HG03025 (cell line): Measurements from ENCODE around the gene PGLYRP4.
"Not testable (repeated sequence)": the region's sequence is repeated elsewhere in the genome, so short reads cannot be mapped to it uniquely, and the experiment has no call there.

ENCODE experiments used
- ATAC-seq: cut with Tn5 transposase; IDR thresholded peaks from one replicate; pipeline ENCODE4 v1.9.1; 2021; ENCODE audit warnings: mild to moderate bottlenecking, moderate library complexity; ENCODE audit not compliant: unreplicated experiment, low FRiP score

The PGLYRP4 gene

DNA sequence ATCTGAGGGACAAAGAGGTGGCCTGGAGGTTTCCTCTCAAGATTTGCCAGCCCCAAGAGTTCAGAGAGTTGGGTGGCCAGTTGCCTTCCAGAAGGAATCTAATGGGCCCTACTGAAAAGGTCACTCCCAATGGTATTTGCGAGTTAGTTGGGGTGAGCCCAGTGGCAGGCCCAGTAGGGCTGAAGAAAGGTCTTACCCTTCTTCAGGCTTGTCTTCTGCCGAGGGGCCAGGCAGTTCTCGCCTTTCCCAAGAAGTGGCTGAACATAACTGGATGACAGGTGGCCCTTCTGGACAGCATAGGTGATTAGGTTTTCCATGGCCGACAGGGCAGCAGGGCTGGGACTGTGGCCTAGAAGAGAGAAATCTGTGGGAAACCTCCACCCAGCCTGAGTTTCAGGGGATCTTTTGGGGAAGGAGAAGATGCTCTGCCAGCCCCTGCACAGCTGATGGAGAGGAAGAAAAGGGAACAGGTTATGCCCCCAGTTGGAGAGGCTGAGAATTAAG lies 7.2 kb downstream of the PGLYRP4 start:
- ATAC-seq = no peak

DNA sequence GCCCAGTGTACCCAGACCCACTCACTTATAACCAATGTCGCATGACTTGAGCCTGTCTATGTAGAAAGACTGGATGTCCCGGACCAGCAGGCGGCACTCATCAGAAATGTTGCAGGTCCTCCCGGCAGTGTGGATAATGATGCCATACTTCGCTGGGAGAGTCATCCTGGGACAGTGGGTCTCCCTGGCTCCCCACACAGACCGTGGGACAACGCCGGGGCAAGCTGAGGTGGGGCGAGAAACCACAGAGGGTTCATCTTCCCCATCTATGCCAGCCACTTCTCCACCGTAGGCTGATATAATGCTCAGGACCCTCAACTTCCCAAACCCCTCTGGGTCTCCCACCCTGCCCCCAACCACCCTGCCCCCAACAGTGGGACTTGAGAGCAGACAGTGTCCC lies 8.3 kb downstream of the PGLYRP4 start:
- no peak for ATAC-seq

DNA sequence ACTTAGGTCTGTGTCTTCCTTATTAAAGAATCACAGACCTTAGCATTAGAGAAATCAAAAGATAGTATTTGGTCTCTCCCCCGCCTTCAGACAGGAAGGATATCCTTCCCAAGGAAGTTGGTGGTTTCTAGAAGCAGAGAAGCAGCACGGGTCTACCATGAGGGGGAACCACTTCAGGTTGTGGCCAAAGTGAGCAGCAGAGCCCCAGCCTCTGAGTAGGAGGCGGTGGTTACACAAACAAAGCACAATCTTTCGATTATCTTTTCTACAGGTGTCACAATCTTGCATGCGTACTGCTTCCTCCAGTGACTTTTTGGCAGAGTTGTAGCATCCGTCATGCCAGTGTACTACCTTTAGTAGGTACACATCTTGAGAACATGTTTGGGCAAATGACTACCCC lies 8.8 kb downstream of the PGLYRP4 start:
- ATAC-seq = no peak

DNA sequence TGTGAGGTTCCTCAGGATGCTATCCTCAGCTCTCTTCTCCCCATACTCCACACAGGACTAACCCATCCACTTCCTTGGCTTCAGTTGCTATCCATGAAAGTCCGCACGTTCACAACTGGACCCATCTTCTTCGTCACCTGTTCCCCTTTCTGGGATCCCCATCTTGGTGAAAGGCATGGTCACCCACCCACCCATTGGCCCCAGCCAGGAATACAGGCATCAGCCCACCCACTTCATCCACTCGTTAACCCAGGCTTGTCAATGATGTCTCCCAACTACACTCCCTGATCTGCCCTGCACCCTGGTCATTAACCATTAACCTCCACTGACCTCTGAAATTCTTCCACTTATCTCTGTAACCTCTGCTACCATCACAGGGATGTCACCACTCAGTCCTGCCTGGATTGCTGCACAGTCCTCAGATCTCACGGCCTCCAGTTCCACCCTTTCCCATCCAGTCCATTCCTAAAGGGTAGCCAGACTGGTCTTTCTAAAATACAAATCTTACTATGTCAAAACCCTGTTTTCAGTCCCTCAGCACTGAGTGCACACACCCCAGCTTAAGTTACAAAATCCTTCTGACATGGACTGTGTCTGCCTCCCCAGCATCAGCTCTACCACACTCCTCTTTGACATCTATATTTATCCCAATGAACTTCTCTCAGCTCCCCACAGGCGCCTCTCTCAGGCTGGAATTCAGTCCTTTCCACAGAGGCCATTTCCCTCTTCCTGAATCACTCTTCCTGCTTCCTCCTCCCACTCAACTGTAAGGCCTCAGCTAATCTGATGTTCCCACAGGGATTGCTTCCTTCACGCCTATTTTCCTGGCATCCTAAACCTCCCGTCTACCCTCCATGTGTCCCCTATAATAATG lies 10.4 kb downstream of the PGLYRP4 start:
- no peak for ATAC-seq

DNA sequence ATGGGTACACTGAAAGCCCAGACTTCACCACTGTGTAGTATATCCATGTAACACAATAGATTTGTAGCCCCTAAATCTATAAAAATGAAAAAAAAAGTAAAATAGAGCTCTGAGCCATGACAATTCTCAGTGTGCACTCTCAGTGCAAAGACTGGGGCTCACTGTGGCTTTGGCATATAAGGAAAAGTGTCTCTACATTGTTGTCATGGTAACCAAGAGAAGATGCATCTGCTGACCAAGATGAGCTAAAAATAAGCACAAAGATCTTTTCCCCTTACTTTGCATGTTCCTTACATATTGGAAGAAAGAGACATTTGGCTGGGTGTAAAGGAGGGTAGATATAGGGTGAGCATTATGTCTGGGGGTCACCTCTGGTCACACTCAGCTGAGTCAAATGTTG lies 12.0 kb downstream of the PGLYRP4 start:
- no peak for ATAC-seq

DNA sequence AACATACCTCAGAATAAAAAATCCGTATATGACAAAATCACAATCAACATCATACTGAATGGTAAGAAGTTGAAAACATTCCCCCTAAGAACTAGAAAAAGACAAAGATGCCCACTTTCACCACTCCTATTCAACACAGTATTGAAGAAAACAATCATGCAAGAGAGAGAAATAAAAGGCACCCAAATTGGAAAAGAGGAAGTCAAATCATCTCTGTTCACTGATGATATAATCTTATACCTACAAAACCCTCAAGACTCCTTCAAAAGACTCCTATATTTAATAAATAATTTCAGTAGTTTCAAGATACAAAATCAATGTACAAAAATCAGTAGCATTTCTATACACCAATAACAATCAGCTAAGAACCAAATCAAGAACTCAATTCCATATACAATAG lies 14.7 kb downstream of the PGLYRP4 start:
- no peak for ATAC-seq

DNA sequence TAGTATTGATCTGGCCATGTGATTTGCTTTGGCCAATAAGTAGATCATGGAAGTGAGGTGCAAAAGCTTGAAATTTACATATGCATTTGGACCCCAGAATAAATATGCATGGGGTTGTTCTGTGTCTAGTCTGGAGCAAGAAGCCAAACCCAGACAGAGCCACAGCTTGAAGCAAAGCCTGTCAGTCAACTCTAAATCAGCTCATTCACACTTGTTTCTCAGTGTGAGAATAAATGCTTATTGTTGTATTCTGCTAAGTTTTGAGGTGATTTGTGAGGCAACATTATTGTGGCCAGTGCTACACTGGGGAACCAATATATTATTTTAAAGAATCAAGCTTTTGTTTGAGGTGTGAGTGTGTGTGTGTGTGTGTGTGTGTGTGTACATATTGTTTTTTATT lies 23.7 kb downstream of the PGLYRP4 start:
- ATAC-seq = no peak

DNA sequence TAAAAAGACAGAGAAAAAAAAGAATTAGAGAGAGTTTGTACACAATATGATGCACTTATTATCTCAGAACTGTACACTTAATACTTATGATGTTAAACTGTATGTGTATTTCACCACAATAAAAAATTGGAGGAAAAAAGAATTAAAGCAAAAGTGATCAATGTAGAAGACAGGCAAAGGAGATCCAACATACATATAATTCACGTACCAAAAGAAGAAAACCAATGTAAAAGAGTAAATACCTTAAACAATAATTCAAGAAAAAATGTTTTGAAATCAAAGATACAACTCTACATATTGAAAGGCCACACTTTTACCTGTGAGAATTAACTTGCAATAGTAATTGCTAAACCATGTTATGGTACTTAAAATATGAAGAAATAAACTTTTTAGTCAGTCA lies 26.1 kb downstream of the PGLYRP4 start:
- ATAC-seq = no peak

DNA sequence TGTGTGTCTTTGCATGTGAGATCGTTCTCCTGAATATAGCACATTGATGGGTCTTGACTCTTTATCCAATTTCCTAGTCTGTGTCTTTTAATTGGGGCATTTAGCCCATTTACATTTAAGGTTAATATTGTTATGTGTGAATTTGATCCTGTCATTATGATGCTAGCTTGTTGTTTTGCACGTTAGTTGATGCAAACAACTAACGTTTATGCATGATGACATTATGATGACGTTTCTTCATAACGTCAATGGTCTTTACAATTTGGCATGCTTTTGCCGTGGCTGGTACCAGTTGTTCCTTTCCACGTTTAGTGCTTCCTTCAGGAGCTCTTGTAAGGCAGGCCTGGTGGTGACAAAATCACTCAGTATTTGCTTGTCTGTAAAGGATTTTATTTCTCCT lies 30.5 kb downstream of the PGLYRP4 start:
- not testable (repeated sequence) for ATAC-seq

DNA sequence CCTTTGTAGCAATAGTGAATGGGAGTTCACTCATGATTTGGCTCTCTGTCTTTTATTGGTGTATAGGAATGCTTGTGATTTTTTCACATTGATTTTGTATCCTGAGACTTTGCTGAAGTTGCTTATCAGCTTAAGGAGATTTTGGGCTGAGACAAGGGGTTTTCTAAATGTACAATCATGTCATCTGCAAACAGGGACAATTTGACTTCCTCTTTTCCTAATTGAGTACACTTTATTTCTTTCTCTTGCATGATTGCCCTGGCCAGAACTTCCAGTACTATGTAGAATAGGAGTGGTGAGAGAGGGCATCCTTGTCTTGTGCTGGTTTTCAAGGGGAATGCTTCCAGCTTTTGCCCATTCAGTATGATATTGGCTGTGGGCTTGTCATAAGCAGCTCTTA lies 32.6 kb downstream of the PGLYRP4 start:
- not testable (repeated sequence) for ATAC-seq

DNA sequence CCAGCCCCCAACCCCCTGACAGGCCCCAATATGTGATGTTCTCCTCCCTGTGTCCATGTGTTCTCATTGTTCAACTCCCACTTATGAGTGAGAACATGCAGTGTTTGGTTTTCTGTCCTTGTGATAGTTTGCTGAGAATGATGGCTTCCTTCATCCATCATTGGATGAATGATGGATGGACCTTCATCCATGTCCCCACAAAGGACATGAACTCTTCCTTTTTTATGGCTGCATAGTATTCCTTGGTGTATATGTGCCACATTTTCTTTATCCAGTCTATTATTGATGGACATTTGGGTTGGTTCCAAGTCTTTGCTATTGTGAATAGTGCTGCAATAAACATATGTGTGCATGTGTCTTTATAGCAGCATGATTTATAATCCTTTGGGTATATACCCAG lies 34.3 kb downstream of the PGLYRP4 start:
- not testable (repeated sequence) for ATAC-seq

DNA sequence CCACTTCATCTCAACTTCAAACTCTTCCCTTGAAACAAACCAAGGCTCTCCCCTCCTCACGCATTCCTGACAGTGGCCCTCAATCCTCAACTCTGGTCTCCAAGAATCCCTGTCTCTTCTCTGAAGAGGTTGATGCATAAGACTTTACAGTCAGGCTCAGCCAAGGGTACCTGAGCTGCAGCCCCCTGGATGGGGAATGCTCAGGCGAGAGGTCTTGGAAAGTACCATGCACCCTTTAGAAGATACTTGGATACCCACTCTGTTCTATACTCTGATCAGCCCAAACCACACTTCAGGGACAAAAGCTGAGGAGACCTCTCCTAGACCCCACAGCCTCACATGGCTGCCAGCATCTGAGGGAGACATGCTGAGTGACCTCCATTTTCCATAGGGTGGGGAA lies 35.4 kb downstream of the PGLYRP4 start:
- no peak for ATAC-seq

DNA sequence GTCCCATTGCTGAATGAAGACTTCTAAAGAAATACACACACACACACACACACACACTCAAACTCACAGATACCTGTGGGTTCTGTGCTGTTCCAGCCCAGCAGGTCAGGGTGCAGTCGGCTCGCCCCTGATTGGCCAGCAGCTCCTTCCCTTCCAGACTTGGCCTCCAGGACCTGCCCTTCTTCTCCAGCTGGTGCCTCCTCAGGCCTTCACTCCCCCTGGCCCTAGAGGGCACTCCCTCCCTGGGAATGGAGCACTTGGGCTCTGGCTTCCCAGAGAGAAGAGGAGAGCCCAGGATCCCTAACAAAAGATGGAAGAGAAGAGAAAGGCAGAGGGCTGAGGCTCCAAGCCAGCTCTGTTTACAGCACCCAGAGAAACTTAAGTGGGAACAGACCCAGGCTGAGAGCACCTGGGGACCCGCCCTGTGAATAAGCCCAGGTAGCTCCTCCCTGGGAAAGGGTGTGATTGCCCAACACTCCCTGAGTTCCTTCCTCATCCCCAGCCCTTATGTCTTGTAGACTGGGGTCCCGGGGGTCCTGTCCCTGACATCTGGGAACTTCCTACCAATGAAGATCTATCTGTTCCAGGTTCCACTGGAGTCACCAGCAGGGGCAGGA lies 36.0 kb downstream of the PGLYRP4 start, which contains the start of gene PGLYRP3:
Gene PGLYRP3, minus strand, starts transcription at position 383 of the 617 bp plus-strand sequence. CDS start 2,287 bp downstream, outside the sequence.
- no peak for ATAC-seq

DNA sequence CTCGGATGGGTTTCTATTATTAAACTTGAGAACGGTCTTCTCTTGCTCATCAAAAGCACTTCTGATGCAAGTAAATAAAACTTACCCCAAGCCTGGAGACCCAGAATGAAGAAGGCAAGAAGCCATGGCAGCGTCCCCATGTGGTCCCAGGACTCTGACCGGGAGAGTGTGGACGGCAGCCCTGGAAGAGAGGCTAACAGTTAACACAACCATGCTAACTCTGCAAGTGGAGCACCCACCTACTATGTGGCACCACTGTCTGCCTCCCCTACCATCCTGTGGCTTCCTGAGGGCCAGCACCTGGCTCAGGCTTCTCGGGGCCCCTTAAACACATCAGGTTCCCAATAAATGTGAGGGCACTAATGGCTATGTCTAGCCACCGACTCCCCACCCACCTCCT lies 38.1 kb downstream of the PGLYRP4 start:
- ATAC-seq = no peak

DNA sequence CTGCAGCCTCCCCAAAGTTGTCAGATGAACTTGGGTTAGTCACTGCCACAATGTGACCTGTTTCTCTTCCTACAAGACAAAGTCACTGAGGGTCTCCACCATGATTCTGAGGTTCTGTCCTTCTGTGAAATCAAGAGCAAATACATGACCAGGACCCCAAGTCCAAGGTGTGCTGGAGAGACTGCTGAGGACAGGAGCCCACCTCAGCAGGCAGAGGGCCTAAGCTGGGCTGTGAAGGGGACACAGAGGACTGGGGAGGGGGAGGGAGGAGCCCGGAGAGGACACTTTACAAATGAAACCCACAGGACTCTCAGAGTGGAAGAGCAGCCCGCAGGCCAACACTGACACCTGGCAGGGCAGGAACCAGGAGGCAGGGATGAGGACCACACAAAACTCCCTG lies 39.2 kb downstream of the PGLYRP4 start:
- ATAC-seq = no peak

DNA sequence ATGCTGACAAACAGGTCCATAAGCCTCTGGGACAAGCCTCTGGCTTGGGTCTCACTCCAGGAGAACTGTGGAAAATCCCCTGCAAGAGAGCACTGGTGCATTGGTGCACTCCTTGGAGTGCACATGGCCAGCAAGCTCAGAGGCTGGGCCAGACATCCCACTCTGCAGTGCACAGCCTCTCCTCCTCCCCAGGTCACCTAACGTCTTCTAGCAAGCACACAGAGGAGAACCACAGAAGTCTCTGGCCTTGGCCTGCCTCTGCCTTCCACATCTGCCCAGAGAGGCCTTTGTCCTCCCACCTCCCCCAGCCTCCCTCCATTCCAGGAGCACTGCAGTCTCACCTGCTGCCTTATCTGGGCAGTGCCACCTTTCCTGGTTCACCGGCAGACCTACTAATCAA lies 40.1 kb downstream of the PGLYRP4 start:
- no peak for ATAC-seq

DNA sequence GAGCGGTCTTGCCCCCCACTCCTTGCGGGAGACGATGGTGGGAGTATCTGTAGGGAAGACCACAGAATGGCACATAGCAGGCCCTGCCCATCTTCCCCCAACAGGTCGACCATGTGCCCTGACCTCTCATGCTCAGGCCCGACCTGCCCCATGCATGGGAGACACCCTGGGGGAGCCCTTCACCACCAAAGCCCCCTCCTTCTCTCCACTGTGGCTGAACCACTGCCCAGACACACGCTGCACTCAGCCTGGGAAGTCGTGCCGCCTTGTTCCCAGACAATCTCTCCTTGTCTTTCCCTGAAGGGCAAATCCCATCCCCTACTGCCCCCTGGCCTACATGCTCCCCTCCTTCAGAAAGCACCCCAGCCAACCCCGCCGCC lies 41.4 kb downstream of the PGLYRP4 start:
- no peak for ATAC-seq

DNA sequence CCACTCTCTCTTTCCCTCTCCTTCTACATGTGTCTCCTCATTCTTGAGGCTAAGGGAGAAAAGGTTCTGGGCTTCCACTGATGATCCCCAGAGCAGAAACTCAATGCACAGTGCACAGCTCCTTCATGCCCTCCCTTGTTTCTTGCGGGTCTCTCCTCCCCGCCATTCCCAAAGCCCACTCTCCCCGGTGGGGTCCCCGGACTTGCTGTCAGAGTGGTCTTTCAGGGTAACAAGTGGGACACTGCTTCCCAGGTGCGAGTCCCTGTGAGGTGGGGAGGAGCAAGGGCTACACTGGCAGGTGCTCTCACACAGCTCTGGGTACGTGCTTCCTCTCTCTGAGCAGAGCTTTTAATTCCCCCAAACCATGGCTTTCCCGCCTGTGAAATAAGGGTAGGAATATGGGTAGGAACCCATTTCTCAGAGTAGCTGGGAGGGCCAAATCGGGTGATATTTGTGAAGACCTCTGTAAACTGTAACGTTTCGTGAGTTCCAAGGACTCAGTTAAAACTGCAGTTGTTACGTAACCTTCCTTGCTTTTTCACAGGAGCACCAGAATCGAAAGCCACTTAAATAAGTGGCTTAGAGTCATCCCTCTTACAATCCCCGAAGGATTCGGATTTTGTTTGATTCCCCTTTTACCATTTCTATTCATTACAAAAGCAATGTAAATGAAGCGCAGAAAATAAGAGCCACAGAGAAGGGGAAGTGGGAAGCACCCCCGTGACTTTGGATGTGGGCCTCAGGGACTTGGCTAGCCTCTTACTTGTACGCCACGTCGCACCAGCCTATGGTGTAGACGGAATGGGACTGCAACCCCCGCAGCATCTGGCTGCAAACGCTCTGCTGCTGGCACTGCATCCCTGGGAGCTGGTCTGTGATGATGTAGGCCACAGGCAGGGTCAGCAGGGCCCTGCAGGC lies 42.1 kb downstream of the PGLYRP4 start:
- no peak for ATAC-seq

DNA sequence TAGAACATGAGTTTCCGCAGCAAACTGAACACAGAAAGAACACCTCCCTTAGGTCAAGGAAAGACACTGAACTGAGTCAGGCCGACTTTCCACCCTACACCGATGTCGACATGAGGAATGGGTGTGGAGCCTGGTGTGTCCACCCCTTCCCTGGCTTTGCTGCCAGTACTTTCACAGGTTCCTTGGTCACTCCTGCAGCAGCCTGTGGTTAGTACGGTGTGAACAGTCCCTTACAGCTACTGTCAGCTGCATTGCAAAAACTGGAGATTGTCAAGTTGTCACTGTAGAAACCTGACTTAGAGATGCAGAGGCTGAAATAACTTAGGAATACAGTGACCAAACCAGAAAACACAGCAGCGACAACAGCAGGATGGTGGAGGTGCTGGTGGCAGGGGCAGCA lies 43.0 kb downstream of the PGLYRP4 start:
- ATAC-seq = no peak

DNA sequence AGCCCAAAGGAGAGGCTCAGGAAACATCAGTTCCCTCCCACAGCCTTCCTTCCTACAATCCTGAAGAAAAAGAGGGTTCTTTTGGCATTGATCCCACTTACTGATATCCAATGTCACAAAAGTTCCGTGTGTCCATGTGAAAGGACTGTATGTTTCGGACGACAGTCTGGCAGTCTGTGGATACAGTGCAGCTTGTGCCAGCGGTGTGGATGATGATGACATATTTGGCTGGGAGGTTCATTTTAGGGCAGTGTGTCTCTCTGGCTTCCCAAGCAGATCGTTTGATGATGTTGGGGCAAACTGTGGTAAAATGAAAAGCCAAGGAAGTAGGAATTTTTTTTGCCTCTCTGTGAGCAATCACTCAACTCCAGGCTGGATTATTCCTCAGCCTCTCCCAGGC lies 46.3 kb downstream of the PGLYRP4 start:
- no peak for ATAC-seq

DNA sequence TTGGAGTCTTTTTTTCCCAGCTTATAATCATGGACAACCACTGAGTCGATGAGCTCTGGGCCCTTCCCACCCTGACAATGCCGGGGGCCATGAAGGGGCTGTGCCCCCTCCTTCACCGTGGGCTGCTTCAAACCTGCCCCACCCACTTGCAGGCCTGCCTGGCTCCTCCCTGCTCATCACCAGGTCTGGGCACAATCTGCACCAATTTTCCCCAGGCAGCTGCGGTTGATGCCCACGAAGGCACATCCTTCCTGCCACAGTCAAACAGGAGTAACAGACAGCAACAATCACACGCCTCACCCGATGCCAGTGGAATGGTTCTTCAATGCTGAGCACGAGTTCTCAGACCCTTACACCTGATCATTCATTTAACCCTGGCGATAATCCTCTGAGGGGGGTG lies 54.8 kb downstream of the PGLYRP4 start:
- no peak for ATAC-seq
